ENCODE results near the gene RALGAPA1.

The RALGAPA1 gene

GRCh38 chr14:35819591-35820540, 10.8 kb upstream of the RALGAPA1 start:
- Histone ChIP-seq H3K27ac (ENCODE audit: low read length) (no peak overlapping the region), H3K4me1 (ENCODE audit: control insufficient read depth in 1 of 2, insufficient read depth in 2 of 2, low read length in 2 of 2) (no peaks in the 10 kb centered on the region), H3K36me3 (ENCODE audit: control insufficient read depth in 1 of 2, insufficient read depth in 2 of 2, low read length in 2 of 2) (no peaks in the 10 kb centered on the region), H3K27me3 (ENCODE audit: low read depth, low read length) (no peaks in the 10 kb centered on the region), H3K4me3 (ENCODE audit: low read depth in 1 of 2, low read length in 2 of 2) (no peak overlapping the region), H3K9me3 (ENCODE audit: control insufficient read depth in 1 of 2, low read length in 2 of 2) (no peaks in the 10 kb centered on the region)

GRCh38 chr14:35818346-35819115, 9.4 kb upstream of the RALGAPA1 start:
- Histone ChIP-seq H3K27ac (ENCODE audit: low read length) (no peak overlapping the region), H3K4me3 (ENCODE audit: low read depth in 1 of 2, low read length in 2 of 2) (no peak overlapping the region), H3K9me3 (ENCODE audit: control insufficient read depth in 1 of 2, low read length in 2 of 2) (no peaks in the 10 kb centered on the region), H3K4me1 (ENCODE audit: control insufficient read depth in 1 of 2, insufficient read depth in 2 of 2, low read length in 2 of 2) (no peaks in the 10 kb centered on the region), H3K27me3 (ENCODE audit: low read depth, low read length) (no peaks in the 10 kb centered on the region), H3K36me3 (ENCODE audit: control insufficient read depth in 1 of 2, insufficient read depth in 2 of 2, low read length in 2 of 2) (no peaks in the 10 kb centered on the region)

GRCh38 chr14:35814371-35815005, 5.4 kb upstream of the RALGAPA1 start:
- Histone ChIP-seq H3K4me1 (ENCODE audit: control insufficient read depth in 1 of 2, insufficient read depth in 2 of 2, low read length in 2 of 2) (no peaks in the 10 kb centered on the region), H3K27ac (ENCODE audit: low read length) (no peak overlapping the region), H3K36me3 (ENCODE audit: control insufficient read depth in 1 of 2, insufficient read depth in 2 of 2, low read length in 2 of 2) (no peaks in the 10 kb centered on the region), H3K9me3 (ENCODE audit: control insufficient read depth in 1 of 2, low read length in 2 of 2) (no peaks in the 10 kb centered on the region), H3K27me3 (ENCODE audit: low read depth, low read length) (no peaks in the 10 kb centered on the region), H3K4me3 (ENCODE audit: low read depth in 1 of 2, low read length in 2 of 2) (no peak overlapping the region)

GRCh38 chr14:35810963-35811362, 1.9 kb upstream of the RALGAPA1 start:
- H3K9me3 ChIP-seq (ENCODE audit: control insufficient read depth in 1 of 2, low read length in 2 of 2), result no peaks in the 10 kb centered on the region
- peaks cover 6 to 18% of the 10 kb centered on the region in 2 donors for H3K4me1 ChIP-seq (ENCODE audit: control insufficient read depth in 1 of 2, insufficient read depth in 2 of 2, low read length in 2 of 2)
- H3K27me3 ChIP-seq (ENCODE audit: low read depth, low read length), result no peaks in the 10 kb centered on the region
- H3K36me3 ChIP-seq (ENCODE audit: control insufficient read depth in 1 of 2, insufficient read depth in 2 of 2, low read length in 2 of 2), result no peaks in the 10 kb centered on the region
- H3K4me3 ChIP-seq (ENCODE audit: low read depth in 1 of 2, low read length in 2 of 2), result no peak overlapping the region
- H3K27ac ChIP-seq (ENCODE audit: low read length), result no peak overlapping the region

- peak overlapping the region; percentile 42 for H3K27ac ChIP-seq (ENCODE audit: low read length)
- peaks cover 6 to 19% of the 10 kb centered on the region in 2 donors for H3K4me1 ChIP-seq (ENCODE audit: control insufficient read depth in 1 of 2, insufficient read depth in 2 of 2, low read length in 2 of 2)
- H3K36me3 ChIP-seq (ENCODE audit: control insufficient read depth in 1 of 2, insufficient read depth in 2 of 2, low read length in 2 of 2), result no peaks in the 10 kb centered on the region
- peak overlapping the region; percentile 75 to 87 for H3K4me3 ChIP-seq (ENCODE audit: low read depth in 1 of 2, low read length in 2 of 2)
- no peaks in the 10 kb centered on the region for H3K27me3 ChIP-seq (ENCODE audit: low read depth, low read length)
- no peaks in the 10 kb centered on the region for H3K9me3 ChIP-seq (ENCODE audit: control insufficient read depth in 1 of 2, low read length in 2 of 2)
Observed at GRCh38 chr14:35809597-35809996, 502 bp upstream of the RALGAPA1 start.

GRCh38 chr14:35808076-35808637, 938 bp downstream of the RALGAPA1 start:
- H3K36me3 ChIP-seq (ENCODE audit: control insufficient read depth in 1 of 2, insufficient read depth in 2 of 2, low read length in 2 of 2), result no peaks in the 10 kb centered on the region
- H3K4me3 ChIP-seq (ENCODE audit: low read depth in 1 of 2, low read length in 2 of 2), result peak overlapping the region; percentile 75 to 87
- H3K27ac ChIP-seq (ENCODE audit: low read length), result peak overlapping the region; percentile 75
- no peaks in the 10 kb centered on the region for H3K27me3 ChIP-seq (ENCODE audit: low read depth, low read length)
- H3K4me1 ChIP-seq (ENCODE audit: control insufficient read depth in 1 of 2, insufficient read depth in 2 of 2, low read length in 2 of 2), result peaks cover 6 to 23% of the 10 kb centered on the region in 2 donors
- no peaks in the 10 kb centered on the region for H3K9me3 ChIP-seq (ENCODE audit: control insufficient read depth in 1 of 2, low read length in 2 of 2)

- H3K9me3 ChIP-seq (ENCODE audit: control insufficient read depth in 1 of 2, low read length in 2 of 2), result no peaks in the 10 kb centered on the region
- no peaks in the 10 kb centered on the region for H3K27me3 ChIP-seq (ENCODE audit: low read depth, low read length)
- peaks cover 6 to 27% of the 10 kb centered on the region in 2 donors for H3K4me1 ChIP-seq (ENCODE audit: control insufficient read depth in 1 of 2, insufficient read depth in 2 of 2, low read length in 2 of 2)
- H3K4me3 ChIP-seq (ENCODE audit: low read depth in 1 of 2, low read length in 2 of 2), result peak overlapping the region; percentile 30 to 87
- H3K27ac ChIP-seq (ENCODE audit: low read length), result no peak overlapping the region
- no peaks in the 10 kb centered on the region for H3K36me3 ChIP-seq (ENCODE audit: control insufficient read depth in 1 of 2, insufficient read depth in 2 of 2, low read length in 2 of 2)
Observed at GRCh38 chr14:35807131-35807961, 1.7 kb downstream of the RALGAPA1 start.

GRCh38 chr14:35806006-35806907, 2.8 kb downstream of the RALGAPA1 start:
- H3K4me3 ChIP-seq (ENCODE audit: low read depth in 1 of 2, low read length in 2 of 2), result no peak overlapping the region
- H3K4me1 ChIP-seq (ENCODE audit: control insufficient read depth in 1 of 2, insufficient read depth in 2 of 2, low read length in 2 of 2), result peaks cover 6 to 27% of the 10 kb centered on the region in 2 donors
- H3K36me3 ChIP-seq (ENCODE audit: control insufficient read depth in 1 of 2, insufficient read depth in 2 of 2, low read length in 2 of 2), result no peaks in the 10 kb centered on the region
- H3K9me3 ChIP-seq (ENCODE audit: control insufficient read depth in 1 of 2, low read length in 2 of 2), result no peaks in the 10 kb centered on the region
- no peak overlapping the region for H3K27ac ChIP-seq (ENCODE audit: low read length)
- no peaks in the 10 kb centered on the region for H3K27me3 ChIP-seq (ENCODE audit: low read depth, low read length)

GRCh38 chr14:35797796-35798195, 11.3 kb downstream of the RALGAPA1 start:
- Histone ChIP-seq H3K36me3 (ENCODE audit: control insufficient read depth in 1 of 2, insufficient read depth in 2 of 2, low read length in 2 of 2) (no peaks in the 10 kb centered on the region), H3K9me3 (ENCODE audit: control insufficient read depth in 1 of 2, low read length in 2 of 2) (no peaks in the 10 kb centered on the region), H3K4me3 (ENCODE audit: low read depth in 1 of 2, low read length in 2 of 2) (no peak overlapping the region), H3K4me1 (ENCODE audit: control insufficient read depth in 1 of 2, insufficient read depth in 2 of 2, low read length in 2 of 2) (peaks cover 0 to 2% of the 10 kb centered on the region in 2 donors), H3K27ac (ENCODE audit: low read length) (no peak overlapping the region), H3K27me3 (ENCODE audit: low read depth, low read length) (no peaks in the 10 kb centered on the region)

GRCh38 chr14:35789651-35790050, 19.4 kb downstream of the RALGAPA1 start:
- H3K27me3 ChIP-seq (ENCODE audit: low read depth, low read length), result no peaks in the 10 kb centered on the region
- H3K4me1 ChIP-seq (ENCODE audit: control insufficient read depth in 1 of 2, insufficient read depth in 2 of 2, low read length in 2 of 2), result no peaks in the 10 kb centered on the region
- H3K36me3 ChIP-seq (ENCODE audit: control insufficient read depth in 1 of 2, insufficient read depth in 2 of 2, low read length in 2 of 2), result no peaks in the 10 kb centered on the region
- H3K27ac ChIP-seq (ENCODE audit: low read length), result no peak overlapping the region
- no peak overlapping the region for H3K4me3 ChIP-seq (ENCODE audit: low read depth in 1 of 2, low read length in 2 of 2)
- H3K9me3 ChIP-seq (ENCODE audit: control insufficient read depth in 1 of 2, low read length in 2 of 2), result no peaks in the 10 kb centered on the region

All from muscle layer of duodenum (tissue), 2 donors.